OCI-LY1 (cell line): ENCODE data around the gene TBC1D28.
"Not testable (repeated sequence)": the region's sequence is repeated elsewhere in the genome, so short reads cannot be mapped to it uniquely, and the experiment has no call there.

Experiments
- EZH2 ChIP-seq: fragments of 200-600 bp; sonication (generic), shearing (Covaris generic); IDR thresholded peaks from 2 replicates; pipeline ENCODE4 v1.8.0; 2017; ENCODE audit warnings: borderline replicate concordance, mixed run types, mild to moderate bottlenecking, antibody characterized with exemption, low read length, moderate library complexity, mixed read lengths
- TF ChIP-seq, protein P1 (sequence below): fragments of 200-600 bp; sonication (generic), shearing (Covaris generic); IDR thresholded peaks from 2 replicates; pipeline ENCODE4 v1.5.1; 2017; ENCODE audit warnings: mild to moderate bottlenecking, antibody characterized with exemption, low read length, moderate library complexity, mixed read lengths

DNA sequence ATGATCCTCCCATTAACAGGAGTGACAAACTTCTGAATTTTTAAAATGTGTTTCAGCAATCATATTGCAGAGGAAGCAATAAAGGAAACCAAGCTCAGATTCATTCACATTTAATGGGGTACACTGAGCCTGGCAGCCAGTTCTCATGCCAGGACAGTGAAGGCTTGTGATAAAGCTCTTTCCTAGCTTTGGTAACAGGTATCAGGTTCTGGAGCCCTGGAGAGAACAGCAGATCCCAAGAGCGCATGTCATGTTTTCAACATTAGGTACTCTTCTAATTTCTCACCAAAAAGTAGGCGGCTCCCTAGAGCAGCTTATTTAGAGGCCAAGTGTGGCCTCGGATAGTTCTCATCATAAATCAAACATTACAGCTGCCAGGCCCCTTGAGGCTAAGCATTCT, 23.3 kb upstream of the TBC1D28 start:
- TF ChIP-seq, protein P1, sequence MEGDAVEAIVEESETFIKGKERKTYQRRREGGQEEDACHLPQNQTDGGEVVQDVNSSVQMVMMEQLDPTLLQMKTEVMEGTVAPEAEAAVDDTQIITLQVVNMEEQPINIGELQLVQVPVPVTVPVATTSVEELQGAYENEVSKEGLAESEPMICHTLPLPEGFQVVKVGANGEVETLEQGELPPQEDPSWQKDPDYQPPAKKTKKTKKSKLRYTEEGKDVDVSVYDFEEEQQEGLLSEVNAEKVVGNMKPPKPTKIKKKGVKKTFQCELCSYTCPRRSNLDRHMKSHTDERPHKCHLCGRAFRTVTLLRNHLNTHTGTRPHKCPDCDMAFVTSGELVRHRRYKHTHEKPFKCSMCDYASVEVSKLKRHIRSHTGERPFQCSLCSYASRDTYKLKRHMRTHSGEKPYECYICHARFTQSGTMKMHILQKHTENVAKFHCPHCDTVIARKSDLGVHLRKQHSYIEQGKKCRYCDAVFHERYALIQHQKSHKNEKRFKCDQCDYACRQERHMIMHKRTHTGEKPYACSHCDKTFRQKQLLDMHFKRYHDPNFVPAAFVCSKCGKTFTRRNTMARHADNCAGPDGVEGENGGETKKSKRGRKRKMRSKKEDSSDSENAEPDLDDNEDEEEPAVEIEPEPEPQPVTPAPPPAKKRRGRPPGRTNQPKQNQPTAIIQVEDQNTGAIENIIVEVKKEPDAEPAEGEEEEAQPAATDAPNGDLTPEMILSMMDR = not testable (repeated sequence)
- TF ChIP-seq EZH2 = not testable (repeated sequence)
